CD14-positive monocyte (primary cell): ENCODE data around the gene QTRT2. TPM values are rescaled to one million over a fixed set of nuclear protein-coding genes. Genes with fewer than 3 reads are reported as not detected.
A peak's percentile ranks its signal among the peaks of the same experiment; 100 is the strongest.

Experiments
- DNase-seq, 3 donors: peaks; one replicate each; pipeline ENCODE4 v3.0.0-alpha.2; 2011 to 2022
- H2AFZ ChIP-seq: 2 replicates; pipeline ENCODE4 v1.6.0; 2012; ENCODE audit warnings: mild to moderate bottlenecking, low read depth, low read length, inconsistent platforms; ENCODE audit not compliant: insufficient read depth, poor library complexity, severe bottlenecking
- H3K27ac ChIP-seq, 2 donors: 1 replicate in 1 of 2; 2 replicates in 1 of 2; pipeline ENCODE4 v1.5.1; 2012 to 2013; ENCODE audit warnings: low read length in 2 of 2, control low read depth in 1 of 2, inconsistent platforms in 1 of 2, low read depth in 1 of 2, mild to moderate bottlenecking in 1 of 2
- H3K27me3 ChIP-seq, 2 donors: one replicate each; pipeline versions ENCODE4 v1.6.0 to v1.6.1; 2011 to 2013; ENCODE audit warnings: low read length in 2 of 2; ENCODE audit not compliant: control insufficient read depth in 2 of 2, insufficient read depth in 2 of 2
- H3K36me3 ChIP-seq, 2 donors: replicated peaks in 1 of 2; 1 replicate in 1 of 2; 2 replicates in 1 of 2; pipeline versions ENCODE4 v1.5.1 to v1.6.1; 2012 to 2013; ENCODE audit warnings: low read length in 2 of 2, control low read depth in 1 of 2, inconsistent platforms in 1 of 2, mild to moderate bottlenecking in 1 of 2; ENCODE audit not compliant: insufficient read depth in 2 of 2, control insufficient read depth in 1 of 2
- H3K4me1 ChIP-seq, 2 donors: 1 replicate in 1 of 2; 2 replicates in 1 of 2; pipeline versions ENCODE4 v1.5.1 to v1.6.1; 2012 to 2013; ENCODE audit warnings: low read length in 2 of 2, control low read depth in 1 of 2, inconsistent platforms in 1 of 2, mild to moderate bottlenecking in 1 of 2, moderate library complexity in 1 of 2; ENCODE audit not compliant: insufficient read depth in 2 of 2, control insufficient read depth in 1 of 2
- H3K4me2 ChIP-seq: replicated peaks from 2 replicates; pipeline ENCODE3; 2012; ENCODE audit warnings: low read length, moderate library complexity, mild to moderate bottlenecking; ENCODE audit not compliant: poor library complexity, severe bottlenecking; ENCODE audit errors: extremely low read depth
- H3K4me3 ChIP-seq, 3 experiments: fragments of 200-600 bp in 1 of 3; sonication (generic) in 1 of 3; replicated peaks in 1 of 3; 1 replicate in 2 of 3; 2 replicates in 1 of 3; pipeline ENCODE4 v1.5.1; 2011 to 2013; ENCODE audit warnings: low read length in 3 of 3, mild to moderate bottlenecking in 3 of 3, control low read depth in 2 of 3, low read depth in 2 of 3, inconsistent platforms in 1 of 3, moderate library complexity in 1 of 3
- H3K79me2 ChIP-seq: 2 replicates; pipeline ENCODE4 v1.6.0; 2012; ENCODE audit warnings: mild to moderate bottlenecking, control low read depth, inconsistent platforms, low read length, moderate library complexity; ENCODE audit not compliant: insufficient read depth
- H3K9ac ChIP-seq: 2 replicates; pipeline ENCODE4 v1.6.0; 2017; ENCODE audit warnings: low read length, mild to moderate bottlenecking; ENCODE audit not compliant: insufficient read depth, poor library complexity, severe bottlenecking
- H3K9me3 ChIP-seq, 2 donors: replicated peaks in 1 of 2; 1 replicate in 1 of 2; 2 replicates in 1 of 2; pipeline versions ENCODE4 v1.5.1 to v1.6.1; 2012 to 2013; ENCODE audit warnings: low read length in 2 of 2, control low read depth in 1 of 2; ENCODE audit not compliant: control insufficient read depth in 1 of 2, insufficient read depth in 1 of 2
- H4K20me1 ChIP-seq: 2 replicates; pipeline ENCODE4 v1.6.0; 2012; ENCODE audit warnings: mild to moderate bottlenecking, low read length, control low read depth, moderate library complexity; ENCODE audit not compliant: insufficient read depth
- H3K27ac Mint-ChIP-seq, 7 donors: one replicate each; pipeline ENCODE4 v1.8.0; 2020; ENCODE audit warnings: mild to moderate bottlenecking in 7 of 7, mixed read lengths in 7 of 7, moderate library complexity in 6 of 7, inconsistent platforms in 2 of 7
- H3K27me3 Mint-ChIP-seq, 3 donors: one replicate each; pipeline ENCODE4 v1.8.0; 2021 to 2022; ENCODE audit warnings: low read depth in 3 of 3, mild to moderate bottlenecking in 3 of 3, mixed read lengths in 3 of 3, moderate library complexity in 3 of 3, inconsistent platforms in 1 of 3
- H3K36me3 Mint-ChIP-seq, 2 donors: one replicate each; pipeline ENCODE4 v1.8.0; 2020; ENCODE audit warnings: mixed read lengths in 2 of 2, inconsistent platforms in 1 of 2, mild to moderate bottlenecking in 1 of 2
- H3K4me1 Mint-ChIP-seq: one replicate; pipeline ENCODE4 v1.8.0; 2020; ENCODE audit warnings: mild to moderate bottlenecking, mixed read lengths
- H3K4me3 Mint-ChIP-seq, 2 donors: one replicate each; pipeline ENCODE4 v1.8.0; 2020; ENCODE audit warnings: mild to moderate bottlenecking in 2 of 2, mixed read lengths in 2 of 2, moderate library complexity in 1 of 2
- H3K9me3 Mint-ChIP-seq, 7 donors: one replicate each; pipeline ENCODE4 v1.8.0; 2020 to 2022; ENCODE audit warnings: mixed read lengths in 7 of 7, mild to moderate bottlenecking in 6 of 7, moderate library complexity in 6 of 7, inconsistent platforms in 2 of 7
- WGBS: methylation state at CpG from one replicate; pipeline ENCODE4 v1.1.5; 2013; ENCODE audit warnings: missing lambda C conversion rate; ENCODE audit not compliant: insufficient coverage; 5-methylcytosine and 5-hydroxymethylcytosine counted together
- intact Hi-C, 2 donors: fragments of 100-400 bp; cut with micrococcal nuclease; formaldehyde crosslinking; loops; one replicate each; pipeline versions ENCODE4 v1.15.0 to v1.15.1; 2023
- polyA plus RNA-seq, 3 donors: library from polyadenylated mRNA; depleted of rRNA in 1 of 3; unstranded in 2 of 3; stranded (reverse) in 1 of 3; fragments of 300-500 nt in 2 of 3; fragments of >200 nt in 1 of 3; fragmentation: Illumina TruSeq in 2 of 3; gene quantifications; 1 replicate in 2 of 3; 2 replicates in 1 of 3; pipeline ENCODE4 v1.2.3, GENCODE V29; 2012 to 2021
- TF ChIP-seq, protein P1 (sequence below): fragments of 200-600 bp; IDR thresholded peaks from one replicate; pipeline ENCODE4 v1.8.0; 2022; ENCODE audit warnings: antibody characterized with exemption, mild to moderate bottlenecking

The QTRT2 gene
- polyA plus RNA-seq, 3 donors: 14.5 to 16.7 (median 15.9) TPM

DNA sequence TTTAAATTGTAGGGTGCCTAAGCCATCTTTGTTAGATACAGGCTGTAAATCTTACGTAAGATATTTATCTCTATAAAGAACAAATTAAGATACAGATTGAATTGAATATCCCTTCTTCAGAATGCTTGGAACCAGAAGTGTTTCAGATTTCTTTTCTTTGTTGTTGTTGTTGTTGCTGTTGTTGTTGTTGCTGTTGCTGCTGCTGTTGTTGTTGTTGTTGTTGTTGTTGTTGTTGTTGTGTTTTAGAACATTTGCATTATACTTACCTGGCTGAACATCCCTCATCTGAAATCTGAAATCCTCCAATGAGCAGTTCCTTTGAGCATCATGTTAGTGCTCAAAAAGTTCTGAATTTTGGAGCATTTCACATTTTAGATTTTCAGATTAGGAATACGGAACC, 26.6 kb downstream of the QTRT2 start:
- DNase-seq: no peak
- no peaks in the 10 kb centered on the region for H3K27me3 Mint-ChIP-seq
- Histone ChIP-seq H3K9me3 (no peaks in the 10 kb centered on the region), H2AFZ (no peak overlapping the region), H4K20me1 (no peaks in the 10 kb centered on the region), H3K4me3 (no peak overlapping the region), H3K4me2 (no peak overlapping the region), H3K27ac (no peak overlapping the region), H3K36me3 (peaks cover 91 to 100% of the 10 kb centered on the region in 2 donors), H3K27me3 (no peaks in the 10 kb centered on the region), H3K79me2 (no peaks in the 10 kb centered on the region), H3K9ac (no peak overlapping the region), H3K4me1 (no peaks in the 10 kb centered on the region)
- H3K4me1 Mint-ChIP-seq: no peaks in the 10 kb centered on the region
- H3K27ac Mint-ChIP-seq: peak overlapping the region in 2 of 7 donors; percentile 29 to 48
- peaks cover 0 to 9% (median 2%) of the 10 kb centered on the region in 7 donors for H3K9me3 Mint-ChIP-seq
- H3K36me3 Mint-ChIP-seq: peaks cover 88 to 100% of the 10 kb centered on the region in 2 donors
- WGBS: no CpG with 5 or more reads among the region's 2 CpGs
- intact Hi-C loops: no loop called here
- no peak overlapping the region for H3K4me3 Mint-ChIP-seq
- TF ChIP-seq, protein P1, sequence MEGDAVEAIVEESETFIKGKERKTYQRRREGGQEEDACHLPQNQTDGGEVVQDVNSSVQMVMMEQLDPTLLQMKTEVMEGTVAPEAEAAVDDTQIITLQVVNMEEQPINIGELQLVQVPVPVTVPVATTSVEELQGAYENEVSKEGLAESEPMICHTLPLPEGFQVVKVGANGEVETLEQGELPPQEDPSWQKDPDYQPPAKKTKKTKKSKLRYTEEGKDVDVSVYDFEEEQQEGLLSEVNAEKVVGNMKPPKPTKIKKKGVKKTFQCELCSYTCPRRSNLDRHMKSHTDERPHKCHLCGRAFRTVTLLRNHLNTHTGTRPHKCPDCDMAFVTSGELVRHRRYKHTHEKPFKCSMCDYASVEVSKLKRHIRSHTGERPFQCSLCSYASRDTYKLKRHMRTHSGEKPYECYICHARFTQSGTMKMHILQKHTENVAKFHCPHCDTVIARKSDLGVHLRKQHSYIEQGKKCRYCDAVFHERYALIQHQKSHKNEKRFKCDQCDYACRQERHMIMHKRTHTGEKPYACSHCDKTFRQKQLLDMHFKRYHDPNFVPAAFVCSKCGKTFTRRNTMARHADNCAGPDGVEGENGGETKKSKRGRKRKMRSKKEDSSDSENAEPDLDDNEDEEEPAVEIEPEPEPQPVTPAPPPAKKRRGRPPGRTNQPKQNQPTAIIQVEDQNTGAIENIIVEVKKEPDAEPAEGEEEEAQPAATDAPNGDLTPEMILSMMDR: no peak

DNA sequence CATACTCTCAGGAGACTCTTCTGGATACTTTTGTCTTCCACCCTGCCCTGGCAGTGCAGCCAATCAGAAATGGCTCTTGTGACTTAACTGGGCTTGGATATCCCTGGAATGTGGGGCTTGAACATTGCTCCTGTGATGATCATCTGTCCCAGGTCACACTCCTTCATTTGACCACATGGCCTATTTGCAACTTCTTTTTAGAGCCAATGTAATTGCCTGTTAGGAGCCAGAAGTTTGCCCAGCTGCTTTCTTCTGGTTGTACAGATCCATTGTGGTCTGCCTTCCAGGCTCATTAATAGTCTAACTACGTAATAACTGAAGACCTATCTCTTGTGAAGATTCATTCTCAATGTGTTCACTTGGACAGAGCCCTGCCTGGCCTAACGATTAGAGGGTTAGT, 29.8 kb downstream of the QTRT2 start:
- intact Hi-C loops: no loop called here
- no peak for DNase-seq
- Histone ChIP-seq H3K27me3 (no peaks in the 10 kb centered on the region), H4K20me1 (no peaks in the 10 kb centered on the region), H3K27ac (no peak overlapping the region), H3K79me2 (no peaks in the 10 kb centered on the region), H3K4me1 (peaks cover 0 to under 1% of the 10 kb centered on the region in 2 donors), H3K9me3 (no peaks in the 10 kb centered on the region), H3K4me3 (no peak overlapping the region), H2AFZ (no peak overlapping the region), H3K4me2 (no peak overlapping the region), H3K9ac (no peak overlapping the region), H3K36me3 (peaks cover 60 to 68% of the 10 kb centered on the region in 2 donors)
- peaks cover 0 to 9% (median 2%) of the 10 kb centered on the region in 7 donors for H3K9me3 Mint-ChIP-seq
- TF ChIP-seq, protein P1: no peak
- H3K4me3 Mint-ChIP-seq: no peak overlapping the region
- peaks cover 0 to 2% (median 0%) of the 10 kb centered on the region in 3 donors for H3K27me3 Mint-ChIP-seq
- WGBS: no CpG with 5 or more reads among the region's 2 CpGs
- peaks cover 63 to 67% of the 10 kb centered on the region in 2 donors for H3K36me3 Mint-ChIP-seq
- peak overlapping the region in 2 of 7 donors; percentile 21 to 39 for H3K27ac Mint-ChIP-seq
- H3K4me1 Mint-ChIP-seq: peaks cover 2% of the 10 kb centered on the region
